ENCODE measurements around the gene BRPF3.

- TF ChIP-seq CEBPB (IDR thresholded peaks at IDR 0.05; ENCODE audit: borderline replicate concordance in 1 of 2, low read depth in 2 of 2, low read length in 2 of 2) (no peak), CBX5 (IDR thresholded peaks at IDR 0.05; ENCODE audit: low read depth) (no peak), CTCF (IDR thresholded peaks at IDR 0.05 in 2 of 3, conservative IDR thresholded peaks at IDR 0.05 in 1 of 3; ENCODE audit: control insufficient read depth in 2 of 3, extremely low read depth in 1 of 3, insufficient read depth in 1 of 3, low read depth in 3 of 3, low read length in 3 of 3) (no peak), MAX (IDR thresholded peaks at IDR 0.05; ENCODE audit: low read depth, low read length) (no peak), GABPA (IDR thresholded peaks at IDR 0.05; ENCODE audit: low read depth) (no peak)
- TF ChIP-seq, protein P1, sequence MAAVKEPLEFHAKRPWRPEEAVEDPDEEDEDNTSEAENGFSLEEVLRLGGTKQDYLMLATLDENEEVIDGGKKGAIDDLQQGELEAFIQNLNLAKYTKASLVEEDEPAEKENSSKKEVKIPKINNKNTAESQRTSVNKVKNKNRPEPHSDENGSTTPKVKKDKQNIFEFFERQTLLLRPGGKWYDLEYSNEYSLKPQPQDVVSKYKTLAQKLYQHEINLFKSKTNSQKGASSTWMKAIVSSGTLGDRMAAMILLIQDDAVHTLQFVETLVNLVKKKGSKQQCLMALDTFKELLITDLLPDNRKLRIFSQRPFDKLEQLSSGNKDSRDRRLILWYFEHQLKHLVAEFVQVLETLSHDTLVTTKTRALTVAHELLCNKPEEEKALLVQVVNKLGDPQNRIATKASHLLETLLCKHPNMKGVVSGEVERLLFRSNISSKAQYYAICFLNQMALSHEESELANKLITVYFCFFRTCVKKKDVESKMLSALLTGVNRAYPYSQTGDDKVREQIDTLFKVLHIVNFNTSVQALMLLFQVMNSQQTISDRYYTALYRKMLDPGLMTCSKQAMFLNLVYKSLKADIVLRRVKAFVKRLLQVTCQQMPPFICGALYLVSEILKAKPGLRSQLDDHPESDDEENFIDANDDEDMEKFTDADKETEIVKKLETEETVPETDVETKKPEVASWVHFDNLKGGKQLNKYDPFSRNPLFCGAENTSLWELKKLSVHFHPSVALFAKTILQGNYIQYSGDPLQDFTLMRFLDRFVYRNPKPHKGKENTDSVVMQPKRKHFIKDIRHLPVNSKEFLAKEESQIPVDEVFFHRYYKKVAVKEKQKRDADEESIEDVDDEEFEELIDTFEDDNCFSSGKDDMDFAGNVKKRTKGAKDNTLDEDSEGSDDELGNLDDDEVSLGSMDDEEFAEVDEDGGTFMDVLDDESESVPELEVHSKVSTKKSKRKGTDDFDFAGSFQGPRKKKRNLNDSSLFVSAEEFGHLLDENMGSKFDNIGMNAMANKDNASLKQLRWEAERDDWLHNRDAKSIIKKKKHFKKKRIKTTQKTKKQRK (IDR thresholded peaks at IDR 0.05; ENCODE audit: low read depth, low read length): no peak
- TF ChIP-seq, protein P2, sequence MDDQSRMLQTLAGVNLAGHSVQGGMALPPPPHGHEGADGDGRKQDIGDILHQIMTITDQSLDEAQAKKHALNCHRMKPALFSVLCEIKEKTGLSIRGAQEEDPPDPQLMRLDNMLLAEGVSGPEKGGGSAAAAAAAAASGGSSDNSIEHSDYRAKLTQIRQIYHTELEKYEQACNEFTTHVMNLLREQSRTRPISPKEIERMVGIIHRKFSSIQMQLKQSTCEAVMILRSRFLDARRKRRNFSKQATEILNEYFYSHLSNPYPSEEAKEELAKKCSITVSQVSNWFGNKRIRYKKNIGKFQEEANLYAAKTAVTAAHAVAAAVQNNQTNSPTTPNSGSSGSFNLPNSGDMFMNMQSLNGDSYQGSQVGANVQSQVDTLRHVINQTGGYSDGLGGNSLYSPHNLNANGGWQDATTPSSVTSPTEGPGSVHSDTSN (IDR thresholded peaks at IDR 0.05; ENCODE audit: insufficient replicate concordance, low read depth, low read length): no peak
Measured at GRCh38 chr6:36180126-36180525, 16.4 kb upstream of the BRPF3 start.

Measured in GM12878 (cell line).